GM21367 (cell line): ENCODE results near the gene RIC8B.
"Not testable (repeated sequence)": the region's sequence is repeated elsewhere in the genome, so short reads cannot be mapped to it uniquely, and the experiment has no call there.

Experiments
- ATAC-seq: cut with Tn5 transposase; IDR thresholded peaks from one replicate; pipeline ENCODE4 v1.9.1; 2021; ENCODE audit not compliant: unreplicated experiment

Gene RIC8B

GRCh38 chr12:106897981-106898901, 123.8 kb downstream of the RIC8B start:
- no peak for ATAC-seq

GRCh38 chr12:106900554-106900953, 126.1 kb downstream of the RIC8B start:
- no peak for ATAC-seq

- ATAC-seq, result no peak
Observed at GRCh38 chr12:106901276-106901675, 126.8 kb downstream of the RIC8B start.

GRCh38 chr12:106902053-106902452, 127.6 kb downstream of the RIC8B start:
- no peak for ATAC-seq

- ATAC-seq, result peak; percentile 84
Observed at GRCh38 chr12:106903241-106903945, 128.9 kb downstream of the RIC8B start.

- ATAC-seq, result no peak
Observed at GRCh38 chr12:106906715-106907114, 132.2 kb downstream of the RIC8B start.

- ATAC-seq, result no peak
Observed at GRCh38 chr12:106907411-106907810, 132.9 kb downstream of the RIC8B start.

GRCh38 chr12:106907846-106908245, 133.4 kb downstream of the RIC8B start:
- ATAC-seq, result no peak

GRCh38 chr12:106908561-106908960, 134.1 kb downstream of the RIC8B start:
- ATAC-seq, result no peak

- peak; percentile 58 for ATAC-seq
Observed at GRCh38 chr12:106910202-106910601, 135.7 kb downstream of the RIC8B start.

- no peak for ATAC-seq
Observed at GRCh38 chr12:106911581-106911980, 137.1 kb downstream of the RIC8B start.

GRCh38 chr12:106913456-106913855, 139.0 kb downstream of the RIC8B start:
- ATAC-seq, result no peak

GRCh38 chr12:106914796-106915634, 140.5 kb downstream of the RIC8B start:
- ATAC-seq, result peak; percentile 62

GRCh38 chr12:106915635-106916026, 141.1 kb downstream of the RIC8B start:
- ATAC-seq, result no peak

- no peak for ATAC-seq
Observed at GRCh38 chr12:106917503-106917902, 143.0 kb downstream of the RIC8B start.

GRCh38 chr12:106918746-106919145, 144.3 kb downstream of the RIC8B start:
- no peak for ATAC-seq

- ATAC-seq, result no peak
Observed at GRCh38 chr12:106919910-106920544, 145.5 kb downstream of the RIC8B start.

- ATAC-seq, result not testable (repeated sequence)
Observed at GRCh38 chr12:106921976-106922375, 147.5 kb downstream of the RIC8B start.

GRCh38 chr12:106923594-106923993, 149.1 kb downstream of the RIC8B start:
- not testable (repeated sequence) for ATAC-seq

GRCh38 chr12:106924268-106924861, 149.9 kb downstream of the RIC8B start:
- no peak for ATAC-seq
